ENCODE measurements around the gene CCDC27. TPM values are rescaled to one million over a fixed set of nuclear protein-coding genes. Genes with fewer than 3 reads are reported as not detected.

Gene CCDC27
- total RNA-seq, 1 donor from 2014 or later = not detected

- ATAC-seq = no peak
These were observed 25.7 kb downstream of the CCDC27 start for GRCh38 chr1:3777647-3778589.

- ATAC-seq = no peak
These were observed 26.5 kb downstream of the CCDC27 start for GRCh38 chr1:3778590-3779264.

- no peak for ATAC-seq
These were observed 27.1 kb downstream of the CCDC27 start for GRCh38 chr1:3779265-3779911.

GRCh38 chr1:3779912-3780416, 27.7 kb downstream of the CCDC27 start:
- no peak for ATAC-seq

DNA sequence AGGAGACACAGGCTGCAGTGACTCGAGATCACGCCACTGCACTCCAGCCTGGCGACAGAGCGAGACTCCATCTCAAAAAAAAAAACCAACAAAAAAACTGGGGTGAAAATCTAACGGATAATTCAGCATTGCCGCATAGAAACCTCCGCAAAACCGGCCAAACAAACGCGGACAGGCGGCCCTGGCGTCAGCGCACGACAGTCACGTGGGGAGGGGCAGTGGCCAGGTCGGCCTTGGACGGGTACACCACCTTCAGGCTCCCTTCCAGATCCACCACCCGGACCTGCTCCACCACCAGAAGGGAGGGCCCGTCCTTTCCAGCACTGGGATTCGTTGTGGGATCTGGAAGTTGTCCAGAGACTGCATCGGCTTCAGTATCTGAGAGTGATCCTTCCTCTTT, 28.7 kb downstream of the CCDC27 start:
- no peak for ATAC-seq

DNA sequence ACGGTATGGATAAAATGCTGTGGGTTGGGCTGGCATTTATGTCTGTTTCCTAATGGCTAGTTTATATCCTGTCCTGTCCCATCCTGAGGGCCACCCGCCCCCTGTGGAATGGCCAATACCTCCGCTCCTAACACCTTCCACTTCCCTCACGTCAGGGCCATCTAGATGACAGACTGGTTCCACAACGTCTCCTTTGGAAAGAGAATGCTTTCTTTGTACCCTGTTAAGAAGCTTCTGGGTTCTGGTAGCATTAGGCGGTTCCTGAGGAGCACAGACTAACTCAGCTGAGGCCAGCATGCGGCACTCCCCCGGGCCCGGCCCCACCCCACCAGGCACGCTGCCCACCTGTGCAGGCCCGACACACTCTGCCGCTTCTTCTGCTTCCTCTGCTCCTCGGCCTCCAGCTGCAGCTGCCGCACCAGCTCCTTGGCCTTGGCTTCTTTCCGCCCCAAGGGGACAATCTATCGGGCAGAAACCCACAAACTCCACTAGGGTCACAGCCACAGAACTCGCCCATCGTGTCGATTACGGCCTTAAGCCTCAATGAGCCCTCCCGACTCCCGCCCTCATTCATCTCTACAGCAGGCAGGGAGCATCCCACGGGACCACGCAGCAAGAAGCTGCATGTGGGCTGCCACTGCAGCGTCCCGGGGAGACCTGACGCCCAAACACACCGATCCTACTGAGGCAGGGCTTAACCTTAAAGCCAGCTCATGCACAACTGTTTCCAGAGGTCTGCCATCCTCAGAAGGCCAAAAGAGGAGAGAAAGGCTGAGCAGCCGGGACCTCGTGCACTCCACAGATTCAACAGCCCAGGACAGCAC, 31.6 kb downstream of the CCDC27 start:
- ATAC-seq = no peak

- no peak for ATAC-seq
These were observed 32.8 kb downstream of the CCDC27 start for GRCh38 chr1:3785045-3785444.

- no peak for ATAC-seq
These were observed 33.4 kb downstream of the CCDC27 start for GRCh38 chr1:3785456-3786157.

DNA sequence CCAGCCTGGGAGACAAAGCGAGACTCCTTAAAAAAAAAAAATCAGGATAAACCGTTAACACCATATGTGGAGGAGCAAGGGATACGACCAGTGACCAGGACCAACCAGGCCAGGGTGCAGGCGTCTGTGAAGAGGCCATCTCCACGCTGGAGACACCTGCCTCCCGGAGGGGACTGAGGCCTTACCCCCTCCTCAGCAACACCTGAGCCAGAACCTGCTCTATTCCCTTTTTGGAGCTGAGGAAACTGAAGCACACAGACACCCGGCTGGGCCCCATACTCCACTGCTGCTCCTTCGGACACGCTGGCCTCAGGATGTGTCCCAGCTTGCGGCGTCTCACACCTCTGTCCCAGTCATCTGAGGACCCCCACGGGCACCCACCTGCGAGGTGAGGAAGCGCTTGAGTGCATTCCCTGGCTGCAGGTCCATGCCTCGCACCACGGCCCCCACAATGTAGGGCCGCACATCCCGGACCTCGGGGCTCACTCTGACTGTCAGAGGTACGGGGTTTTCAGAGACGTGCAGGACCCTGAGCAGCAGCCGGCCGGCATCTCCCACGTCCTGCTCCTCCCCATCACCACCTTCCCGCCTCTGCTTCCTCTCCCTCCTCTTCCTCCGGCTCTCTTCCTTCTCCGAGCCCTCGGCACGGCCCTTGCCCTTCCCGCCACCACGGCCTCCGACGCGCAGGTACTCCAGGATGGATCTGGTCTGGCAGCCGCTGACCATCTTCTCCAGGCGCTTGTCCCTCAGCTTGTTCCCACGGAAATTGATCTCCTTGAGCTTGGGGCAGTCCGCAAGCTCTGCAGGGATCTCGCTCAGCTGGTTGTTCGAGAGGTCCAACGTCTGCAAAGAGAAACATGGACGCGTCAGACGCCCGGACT, 34.5 kb downstream of the CCDC27 start:
- no peak for ATAC-seq

DNA sequence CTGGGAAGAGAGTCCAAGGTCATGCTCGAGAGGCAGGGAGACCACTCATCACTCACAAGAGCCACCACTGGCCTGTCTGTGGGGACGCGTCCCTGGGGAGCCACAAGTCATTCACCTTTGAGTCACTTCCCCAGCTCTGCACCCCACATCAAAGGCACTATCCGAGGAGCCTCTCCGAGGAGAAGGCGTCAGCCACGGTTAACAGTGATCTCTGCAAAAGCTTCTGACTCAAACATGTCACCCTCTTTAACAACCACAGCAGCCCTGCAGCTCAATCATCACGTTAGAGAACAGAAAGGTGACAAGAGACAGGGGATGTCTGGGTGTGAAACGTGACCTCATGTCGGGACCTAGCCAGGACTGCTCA, 35.1 kb downstream of the CCDC27 start:
- ATAC-seq = no peak

- no peak for ATAC-seq
These were observed 35.7 kb downstream of the CCDC27 start for GRCh38 chr1:3787745-3788605.

DNA sequence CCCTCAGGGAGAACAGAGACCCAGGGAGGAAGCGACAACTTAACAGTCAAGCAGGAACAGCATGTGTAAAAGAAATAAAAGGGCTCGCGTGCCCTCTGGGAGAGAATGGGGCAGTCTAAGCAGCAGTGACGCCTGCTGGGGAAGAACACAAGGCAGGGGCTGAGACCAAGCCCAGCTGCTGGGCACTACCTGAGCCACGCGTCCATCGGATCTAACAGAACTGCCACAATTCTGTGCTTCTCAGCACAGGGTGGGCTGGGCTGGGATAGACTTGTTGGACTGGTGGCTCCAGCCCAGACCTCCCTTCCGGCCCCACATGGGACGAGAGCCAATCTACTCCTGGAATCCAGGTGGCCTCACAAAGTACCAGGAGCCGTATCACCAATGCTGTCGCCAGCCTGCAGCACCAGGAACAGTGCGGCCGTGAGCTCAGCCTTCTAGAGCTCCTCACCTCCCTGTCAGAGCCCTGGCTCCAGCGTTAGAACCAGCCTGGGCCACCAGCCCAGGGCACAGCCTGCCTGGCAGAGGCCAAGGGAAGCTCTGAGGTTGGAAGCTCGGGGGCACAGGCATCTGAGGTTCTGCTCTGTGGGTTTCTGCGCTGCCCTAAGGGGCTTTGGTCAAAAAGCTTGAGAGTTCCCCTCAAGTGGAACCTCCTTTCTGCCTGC, 36.6 kb downstream of the CCDC27 start:
- no peak for ATAC-seq

DNA sequence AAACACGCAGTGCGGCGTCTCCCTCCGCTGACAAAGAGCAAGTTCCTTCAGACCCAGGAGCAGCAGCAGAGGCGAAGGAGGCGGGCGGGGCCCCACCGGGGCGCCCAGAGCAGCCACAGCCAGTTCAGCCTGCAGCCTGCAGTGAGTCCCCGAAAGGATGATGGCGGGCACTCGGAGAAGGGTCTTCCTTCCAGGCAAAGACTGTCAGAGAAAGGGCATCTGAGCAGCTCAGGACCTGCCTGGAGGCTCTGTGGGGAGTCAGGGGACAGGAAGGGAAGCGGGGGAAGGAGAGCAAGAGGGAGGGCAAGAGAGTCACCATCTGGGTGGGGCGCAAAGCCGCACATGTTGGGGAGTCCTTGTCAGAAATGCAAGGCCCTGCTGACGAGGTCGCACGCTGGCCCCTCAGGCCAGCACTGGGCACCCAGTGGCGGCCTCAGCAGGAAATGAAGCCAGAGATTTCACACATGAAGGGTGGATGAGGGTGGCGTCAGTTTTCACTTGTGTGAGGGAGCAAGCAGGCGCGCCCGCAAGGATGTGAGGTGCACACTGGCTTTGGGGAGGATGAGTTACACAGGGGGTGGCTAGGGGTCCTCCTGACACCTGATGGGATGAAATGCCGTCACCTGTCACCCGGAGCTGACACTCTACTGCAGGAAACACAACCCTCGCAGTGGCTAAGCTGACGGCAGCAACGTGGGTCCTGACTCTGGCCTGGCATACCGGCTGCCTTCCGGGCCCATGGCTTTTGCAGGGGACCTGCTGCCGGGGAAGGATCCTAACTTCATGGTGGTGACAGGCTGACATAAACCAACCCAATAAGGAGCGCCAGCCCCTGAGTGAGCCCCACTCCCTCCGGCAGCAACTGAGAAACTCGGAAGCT, 37.4 kb downstream of the CCDC27 start:
- no peak for ATAC-seq

GRCh38 chr1:3790500-3790923, 38.3 kb downstream of the CCDC27 start:
- ATAC-seq = no peak

- ATAC-seq = no peak
These were observed 38.7 kb downstream of the CCDC27 start for GRCh38 chr1:3790952-3791351.

GRCh38 chr1:3795453-3796214, 43.4 kb downstream of the CCDC27 start:
- ATAC-seq = peak; percentile 1
